ENCODE measurements around the gene CNTNAP3B.
"Not testable (repeated sequence)": the region's sequence is repeated elsewhere in the genome, so short reads cannot be mapped to it uniquely, and the experiment has no call there.

- TF ChIP-seq CTCF (IDR thresholded peaks at IDR 0.05; ENCODE audit: low read length); EZH2 (optimal IDR thresholded peaks at IDR 0.05; ENCODE audit: low read depth, low read length): not testable (repeated sequence)
Measured at GRCh38 chr9:41929172-41929571, 200.1 kb downstream of the CNTNAP3B start.

Data from MM.1S (cell line).